Progenitor cell of endocrine pancreas (in vitro differentiated cells): ENCODE measurements around the gene SIDT2. TPM values are rescaled to one million over a fixed set of nuclear protein-coding genes. Genes with fewer than 3 reads are reported as not detected.

ENCODE experiments used
- DNase-seq: peaks from one replicate; pipeline ENCODE4 v3.0.0; 2021; ENCODE audit warnings: low spot score; ENCODE audit not compliant: unreplicated experiment
- H3K27ac Mint-ChIP-seq: 2 replicates; pipeline ENCODE4 v1.8.0; 2021; ENCODE audit warnings: mild to moderate bottlenecking, moderate library complexity, mixed read lengths
- H3K27me3 Mint-ChIP-seq: 2 replicates; pipeline ENCODE4 v1.8.0; 2021; ENCODE audit warnings: mixed read lengths
- H3K36me3 Mint-ChIP-seq: 2 replicates; pipeline ENCODE4 v1.8.0; 2022; ENCODE audit warnings: mixed read lengths; ENCODE audit not compliant: insufficient read depth
- H3K4me1 Mint-ChIP-seq: 2 replicates; pipeline ENCODE4 v1.8.0; 2021; ENCODE audit warnings: low read depth, mixed read lengths
- H3K4me3 Mint-ChIP-seq: 2 replicates; pipeline ENCODE4 v1.8.0; 2021; ENCODE audit warnings: low read depth, mild to moderate bottlenecking, moderate library complexity, mixed read lengths
- H3K9me3 Mint-ChIP-seq: 2 replicates; pipeline ENCODE4 v1.8.0; 2021; ENCODE audit warnings: low read depth, mixed read lengths
- CTCF ChIP-seq: fragments of 200-600 bp; sonication (generic); IDR thresholded peaks from one replicate; pipeline ENCODE4 v1.5.0; 2021; ENCODE audit warnings: antibody characterized with exemption, mild to moderate bottlenecking; ENCODE audit not compliant: unreplicated experiment
- total RNA-seq: library from RNA; stranded (reverse); gene quantifications from 2 replicates; pipeline ENCODE4 v1.2.1, GENCODE V29; 2021

Gene SIDT2
- total RNA-seq, 1 donor from 2014 or later = 44.7 TPM

GRCh38 chr11:117220999-117221774, 42.6 kb downstream of the SIDT2 start:
- Mint-ChIP-seq H3K27ac (no peak overlapping the region), H3K36me3 (peaks cover 10% of the 10 kb centered on the region)

DNA sequence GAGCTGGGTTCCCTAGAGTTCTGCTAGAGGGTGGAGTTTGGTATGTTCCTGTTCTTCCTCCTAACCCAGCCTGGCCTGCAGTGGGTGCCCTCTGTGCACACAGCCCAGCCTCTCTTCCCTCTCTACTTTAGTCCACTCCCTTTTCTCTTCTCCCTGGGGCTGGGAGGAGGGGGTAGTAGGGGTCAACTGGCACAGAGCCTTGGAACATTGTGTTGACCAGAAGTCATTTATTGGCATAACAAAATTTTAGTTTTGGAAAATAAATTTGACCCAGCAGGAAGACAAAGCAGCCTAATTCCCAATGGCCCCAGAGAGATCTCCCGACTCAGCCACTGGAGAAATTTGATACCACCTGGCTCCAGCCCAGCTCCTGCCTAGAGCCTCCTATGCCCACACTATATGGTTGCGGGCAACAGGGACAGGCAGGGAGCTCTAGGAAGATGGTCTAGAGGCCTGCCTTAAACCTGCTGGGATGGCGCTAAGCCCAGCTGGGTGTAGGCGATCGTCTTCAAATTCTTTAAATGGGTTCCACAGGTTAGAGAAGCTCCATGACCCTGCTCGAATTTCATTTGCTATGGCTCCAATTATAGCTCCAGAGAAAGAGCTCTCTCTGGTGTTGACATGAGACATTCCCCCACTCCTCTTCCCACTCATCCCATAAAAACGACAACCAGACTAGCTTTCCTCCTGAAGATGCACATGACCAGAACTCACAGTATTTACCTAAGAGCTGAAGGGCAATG, 43.4 kb downstream of the SIDT2 start:
- Mint-ChIP-seq H3K27ac (no peak overlapping the region), H3K4me3 (no peak overlapping the region), H3K4me1 (peaks cover 9% of the 10 kb centered on the region), H3K36me3 (peaks cover 15% of the 10 kb centered on the region), H3K9me3 (no peaks in the 10 kb centered on the region), H3K27me3 (no peaks in the 10 kb centered on the region)
- DNase-seq = no peak
- no peak for TF ChIP-seq CTCF

More at GRCh38 chr11:117220999-117221774, 42.6 kb downstream of the SIDT2 start:
- no peak for DNase-seq
- Mint-ChIP-seq H3K27me3 (no peaks in the 10 kb centered on the region), H3K4me3 (no peak overlapping the region), H3K9me3 (no peaks in the 10 kb centered on the region), H3K4me1 (peaks cover 9% of the 10 kb centered on the region)
- no peak for TF ChIP-seq CTCF

- Mint-ChIP-seq H3K27ac (no peak overlapping the region), H3K27me3 (no peaks in the 10 kb centered on the region), H3K36me3 (peaks cover 11% of the 10 kb centered on the region), H3K9me3 (no peaks in the 10 kb centered on the region), H3K4me3 (no peak overlapping the region), H3K4me1 (peaks cover 9% of the 10 kb centered on the region)
- TF ChIP-seq CTCF = no peak
- no peak for DNase-seq
These were observed 44.6 kb downstream of the SIDT2 start for GRCh38 chr11:117222991-117223740.

GRCh38 chr11:117223741-117224689, 45.5 kb downstream of the SIDT2 start:
- no peak for DNase-seq
- Mint-ChIP-seq H3K4me1 (peaks cover 9% of the 10 kb centered on the region), H3K9me3 (no peaks in the 10 kb centered on the region), H3K27me3 (no peaks in the 10 kb centered on the region), H3K27ac (no peak overlapping the region), H3K36me3 (peaks cover 13% of the 10 kb centered on the region), H3K4me3 (no peak overlapping the region)
- no peak for TF ChIP-seq CTCF
